Gastrocnemius medialis (tissue), 4 donors: Measurements from ENCODE around the gene COPS9. TPM values are rescaled to one million over a fixed set of nuclear protein-coding genes. Genes with fewer than 3 reads are reported as not detected.

Experiments
- ATAC-seq, 2 donors: fragments of 150-250 bp; one replicate each; pipeline ENCODE4 v1.9.1; 2016
- DNase-seq, 2 donors: peaks; one replicate each; pipeline ENCODE4 v3.0.0-alpha.2; 2019
- H3K27ac ChIP-seq, 4 donors: fragments of 200-600 bp; sonication (generic); 1 replicate in 1 of 4; 2 replicates in 3 of 4; pipeline ENCODE4 v1.5.1; 2016 to 2018; ENCODE audit warnings: mild to moderate bottlenecking in 2 of 4, moderate library complexity in 1 of 4
- H3K27me3 ChIP-seq, 3 donors: fragments of 200-600 bp; sonication (generic) in 2 of 3; 1 replicate in 1 of 3; 2 replicates in 2 of 3; pipeline versions ENCODE4 v1.5.1 to v1.6.0; 2016 to 2019; ENCODE audit warnings: mild to moderate bottlenecking in 1 of 3, moderate library complexity in 1 of 3
- H3K36me3 ChIP-seq, 2 donors: fragments of 200-600 bp; sonication (generic) in 1 of 2; one replicate each; pipeline ENCODE4 v1.5.1; 2017 to 2018
- H3K4me1 ChIP-seq, 2 donors: fragments of 200-600 bp; sonication (generic) in 1 of 2; one replicate each; pipeline ENCODE4 v1.5.1; 2016 to 2017; ENCODE audit warnings: mild to moderate bottlenecking in 2 of 2
- H3K4me3 ChIP-seq, 4 donors: fragments of 200-600 bp; sonication (generic) in 3 of 4; 1 replicate in 1 of 4; 2 replicates in 3 of 4; pipeline ENCODE4 v1.5.1; 2016 to 2019; ENCODE audit warnings: mild to moderate bottlenecking in 2 of 4
- H3K9me3 ChIP-seq, 3 donors: fragments of 200-600 bp; sonication (generic) in 2 of 3; 1 replicate in 1 of 3; 2 replicates in 2 of 3; pipeline ENCODE4 v1.5.1; 2016 to 2019
- POLR2A ChIP-seq, 2 donors: fragments of 450-650 bp; IDR thresholded peaks; one replicate each; pipeline ENCODE4 v1.6.1; 2017; ENCODE audit warnings: antibody characterized with exemption in 2 of 2, mild to moderate bottlenecking in 2 of 2, moderate library complexity in 2 of 2
- in situ Hi-C, 4 donors: fragments of 200-750 bp; cut with MboI; loops; one replicate each; pipeline versions ENCODE4 v1.15.0 to v1.8.0; 2017; ENCODE audit warnings: low sequenced_read_pairs in 4 of 4
- intact Hi-C: fragments of 100-400 bp; cut with DNase I; formaldehyde crosslinking; loops from one replicate; pipeline ENCODE4 v1.15.1; 2023; ENCODE audit warnings: low total_unique reads
- total RNA-seq, 4 donors: library from RNA; depleted of rRNA; stranded (reverse); fragments of >200 nt; gene quantifications; one replicate each; pipeline versions ENCODE4 v1.1.0 to v1.2.3, GENCODE V29; 2016
- TF ChIP-seq, protein P1 (sequence below), 5 experiments: fragments of 450-650 bp in 3 of 5; fragments of 200-600 bp in 2 of 5; sonication (generic) in 2 of 5; IDR thresholded peaks in 4 of 5; conservative IDR thresholded peaks in 1 of 5; 1 replicate in 4 of 5; 2 replicates in 1 of 5; pipeline ENCODE4 v1.5.1; 2016 to 2019; ENCODE audit warnings: antibody characterized with exemption in 5 of 5, mild to moderate bottlenecking in 3 of 5, moderate library complexity in 3 of 5

The COPS9 gene
- total RNA-seq, 4 donors from 2014 or later, result 163 to 219 (median 193) TPM

DNA sequence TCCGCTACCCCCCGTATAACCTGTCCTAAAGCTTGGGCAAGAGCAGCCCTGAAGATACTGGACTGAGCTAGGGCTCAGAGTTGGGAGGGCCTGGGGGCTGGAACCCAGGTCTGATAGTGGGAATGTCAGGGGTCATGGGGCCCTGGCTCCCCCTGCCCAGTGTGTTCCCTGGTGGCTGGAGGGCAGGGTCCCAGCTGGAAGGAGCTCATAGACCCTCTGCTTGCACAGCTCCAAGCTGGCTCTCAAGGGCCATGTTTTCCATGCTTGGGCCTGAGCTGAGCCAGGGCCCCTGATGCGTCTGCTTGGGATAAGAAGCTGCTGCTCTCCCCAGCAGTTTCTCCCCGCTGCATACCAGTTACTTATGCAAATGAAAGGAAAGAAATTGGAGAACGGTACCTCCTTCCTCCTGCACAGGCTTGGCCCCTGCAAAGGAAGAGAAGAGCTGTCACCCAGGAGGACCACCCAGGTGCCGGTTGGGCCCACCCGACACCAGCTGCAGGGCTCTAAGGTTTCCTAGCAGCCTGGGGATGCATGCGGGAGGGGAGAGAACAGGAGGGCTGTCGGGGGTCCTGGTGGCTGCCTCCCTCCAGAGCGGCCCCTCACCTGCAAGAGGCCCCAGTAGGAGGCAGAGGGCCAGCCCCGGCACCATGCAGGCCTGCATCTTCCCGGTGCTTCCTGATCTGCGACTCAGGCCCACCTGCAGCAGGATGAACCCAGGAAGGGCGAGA, 3.7 kb upstream of the COPS9 start:
- TF ChIP-seq, protein P1, sequence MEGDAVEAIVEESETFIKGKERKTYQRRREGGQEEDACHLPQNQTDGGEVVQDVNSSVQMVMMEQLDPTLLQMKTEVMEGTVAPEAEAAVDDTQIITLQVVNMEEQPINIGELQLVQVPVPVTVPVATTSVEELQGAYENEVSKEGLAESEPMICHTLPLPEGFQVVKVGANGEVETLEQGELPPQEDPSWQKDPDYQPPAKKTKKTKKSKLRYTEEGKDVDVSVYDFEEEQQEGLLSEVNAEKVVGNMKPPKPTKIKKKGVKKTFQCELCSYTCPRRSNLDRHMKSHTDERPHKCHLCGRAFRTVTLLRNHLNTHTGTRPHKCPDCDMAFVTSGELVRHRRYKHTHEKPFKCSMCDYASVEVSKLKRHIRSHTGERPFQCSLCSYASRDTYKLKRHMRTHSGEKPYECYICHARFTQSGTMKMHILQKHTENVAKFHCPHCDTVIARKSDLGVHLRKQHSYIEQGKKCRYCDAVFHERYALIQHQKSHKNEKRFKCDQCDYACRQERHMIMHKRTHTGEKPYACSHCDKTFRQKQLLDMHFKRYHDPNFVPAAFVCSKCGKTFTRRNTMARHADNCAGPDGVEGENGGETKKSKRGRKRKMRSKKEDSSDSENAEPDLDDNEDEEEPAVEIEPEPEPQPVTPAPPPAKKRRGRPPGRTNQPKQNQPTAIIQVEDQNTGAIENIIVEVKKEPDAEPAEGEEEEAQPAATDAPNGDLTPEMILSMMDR (IDR thresholded peaks at IDR 0.05 in 4 of 5, conservative IDR thresholded peaks at IDR 0.05 in 1 of 5), result no peak
- TF ChIP-seq POLR2A (IDR thresholded peaks at IDR 0.05), result no peak
- H3K4me3 ChIP-seq, result no peak overlapping the region
- intact Hi-C loops (loop anchor here (10.0 kb wide), 2 partner anchors 205 to 295 kb away; partner anchors contain the start of gene GPC1), in situ Hi-C loops (loop anchor here (5.0 to 25.0 kb wide), 4 partner anchors 75 to 1103 kb away; partner anchors contain the start of gene OR6B3 (in 1 of the 4))
- H3K27me3 ChIP-seq, result no peaks in the 10 kb centered on the region
- no peak overlapping the region for H3K27ac ChIP-seq
- ATAC-seq (no peak), DNase-seq (peak in 1 of 2 donors; percentile 1)
- no peaks in the 10 kb centered on the region for H3K9me3 ChIP-seq
- peaks cover 13 to 22% of the 10 kb centered on the region in 2 donors for H3K4me1 ChIP-seq
- H3K36me3 ChIP-seq, result no peaks in the 10 kb centered on the region

DNA sequence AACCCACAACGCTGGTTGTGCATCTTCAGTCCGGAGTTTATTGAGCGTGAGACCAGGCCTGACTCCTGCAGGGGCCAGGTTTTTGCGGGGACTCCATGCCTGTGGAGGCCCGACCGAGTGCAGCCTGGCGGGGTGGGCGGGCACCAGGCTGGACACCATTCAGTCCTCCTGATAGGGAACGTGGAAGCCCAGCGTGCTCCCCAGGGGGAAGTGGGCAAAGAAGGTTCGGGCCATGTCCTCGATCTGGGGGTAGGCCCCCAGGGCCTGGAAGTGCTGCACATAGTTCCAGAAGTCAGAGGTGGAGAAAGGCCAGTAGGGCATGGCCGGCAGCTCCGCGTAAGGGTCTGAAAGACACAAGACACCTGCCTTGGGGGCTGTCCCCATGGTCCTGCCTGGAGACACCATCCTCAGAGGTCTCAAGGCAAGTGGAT, 2.9 kb upstream of the COPS9 start:
- Histone ChIP-seq H3K4me3 (no peak overlapping the region), H3K4me1 (peaks cover 19 to 28% of the 10 kb centered on the region in 2 donors), H3K27me3 (no peaks in the 10 kb centered on the region), H3K27ac (no peak overlapping the region), H3K36me3 (no peaks in the 10 kb centered on the region), H3K9me3 (no peaks in the 10 kb centered on the region)
- no peak for ATAC-seq
- intact Hi-C loops (loop anchor here (10.0 kb wide), 1 partner anchor 296 kb away; the partner anchor contains the start of gene GPC1), in situ Hi-C loops (loop anchor here in 1 of 4 donors (25.0 kb wide), 1 partner anchor 1102 kb away; no protein-coding TSS in a partner anchor)
- no peak for TF ChIP-seq POLR2A (IDR thresholded peaks at IDR 0.05)
- TF ChIP-seq, protein P1 (IDR thresholded peaks at IDR 0.05 in 4 of 5, conservative IDR thresholded peaks at IDR 0.05 in 1 of 5), result no peak
- peak in 1 of 2 donors; percentile 6 for DNase-seq

DNA sequence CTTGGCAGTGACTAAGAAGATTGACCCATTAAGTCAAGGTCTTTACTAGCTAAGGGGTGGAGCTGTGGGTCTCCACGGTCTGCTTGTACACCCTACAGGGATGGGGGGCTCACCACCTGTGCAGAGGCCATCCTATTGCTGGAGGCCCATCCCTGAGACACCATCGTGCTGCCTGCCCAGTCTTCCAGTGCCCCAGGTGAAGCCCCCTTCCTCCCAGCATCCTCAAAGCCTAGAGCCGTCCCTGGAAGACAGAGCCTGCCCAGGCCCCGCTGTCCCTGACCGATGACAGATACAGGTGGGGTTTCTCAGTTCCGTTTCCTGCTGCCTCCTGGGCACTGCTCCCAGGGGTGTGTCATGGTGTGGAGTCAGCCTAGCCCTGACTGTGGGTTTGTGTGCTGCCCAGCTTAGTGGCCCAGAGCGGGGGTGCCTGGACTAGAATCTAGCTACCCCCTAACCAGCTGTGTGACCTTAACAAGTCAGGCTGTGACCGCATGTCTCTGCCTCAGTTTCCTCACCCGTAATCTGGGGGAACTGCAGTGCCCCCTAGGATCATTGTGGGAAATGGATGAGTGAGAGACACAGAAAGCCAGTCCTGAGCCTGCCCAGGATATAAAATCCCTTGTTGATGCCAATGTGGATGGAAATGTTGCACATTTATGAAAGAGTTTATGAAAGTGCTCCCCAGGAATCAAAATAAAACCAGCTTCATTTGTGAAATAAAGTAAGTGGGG, 2.3 kb upstream of the COPS9 start:
- no peak overlapping the region for H3K27ac ChIP-seq
- peaks cover 20 to 23% of the 10 kb centered on the region in 2 donors for H3K4me1 ChIP-seq
- H3K9me3 ChIP-seq, result no peaks in the 10 kb centered on the region
- DNase-seq (peak in 1 of 2 donors; percentile 11), ATAC-seq (no peak)
- intact Hi-C loops, result loop anchor here (10.0 kb wide), 1 partner anchor 296 kb away; the partner anchor contains the start of gene GPC1
- no peak for TF ChIP-seq POLR2A (IDR thresholded peaks at IDR 0.05)
- TF ChIP-seq, protein P1 (IDR thresholded peaks at IDR 0.05 in 4 of 5, conservative IDR thresholded peaks at IDR 0.05 in 1 of 5), result no peak
- no peaks in the 10 kb centered on the region for H3K27me3 ChIP-seq
- in situ Hi-C loops, result loop anchor here in 1 of 4 donors (25.0 kb wide), 1 partner anchor 1101 kb away; no protein-coding TSS in a partner anchor
- H3K4me3 ChIP-seq, result no peak overlapping the region
- H3K36me3 ChIP-seq, result peaks cover 0 to 3% of the 10 kb centered on the region in 2 donors

DNA sequence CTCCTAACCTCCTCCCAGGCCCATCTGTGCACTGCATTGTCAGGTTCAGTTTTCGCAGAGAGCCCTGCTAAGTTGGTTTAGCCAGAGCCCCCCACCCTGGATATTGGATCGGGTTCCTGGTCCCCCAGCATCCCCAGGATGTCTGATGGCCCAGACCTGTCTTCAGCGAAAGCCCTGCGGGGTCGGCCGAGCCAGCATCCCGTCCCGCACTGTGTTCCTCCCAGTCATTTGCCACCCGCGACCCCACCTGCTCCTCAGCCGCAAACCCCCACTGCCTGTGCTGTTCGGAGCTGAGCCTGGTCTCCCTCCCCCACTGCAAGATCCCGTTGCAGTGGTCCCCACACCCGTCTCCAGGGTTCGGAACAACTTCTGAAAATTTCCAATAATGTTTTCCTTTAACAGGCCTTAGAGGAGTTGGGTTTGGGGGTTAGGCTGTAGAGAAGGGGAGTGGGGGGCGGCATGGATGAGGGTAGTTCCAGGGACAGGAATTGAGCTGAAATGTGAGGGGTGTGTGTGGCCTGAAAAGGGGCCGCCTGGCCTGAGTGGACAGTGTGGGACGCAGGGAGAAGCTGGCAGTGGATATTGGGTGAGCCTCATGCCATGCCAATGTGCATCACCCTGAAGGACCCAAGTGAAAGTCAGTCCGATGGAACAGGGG, 1.6 kb upstream of the COPS9 start:
- Histone ChIP-seq H3K36me3 (peaks cover 0 to 8% of the 10 kb centered on the region in 2 donors), H3K27ac (no peak overlapping the region), H3K4me1 (peaks cover 23 to 26% of the 10 kb centered on the region in 2 donors), H3K4me3 (no peak overlapping the region), H3K9me3 (no peaks in the 10 kb centered on the region), H3K27me3 (no peaks in the 10 kb centered on the region)
- TF ChIP-seq, protein P1 (IDR thresholded peaks at IDR 0.05 in 4 of 5, conservative IDR thresholded peaks at IDR 0.05 in 1 of 5), result no peak
- TF ChIP-seq POLR2A (IDR thresholded peaks at IDR 0.05), result no peak
- intact Hi-C loops, result loop anchor here (10.0 kb wide), 1 partner anchor 297 kb away; the partner anchor contains the start of gene GPC1
- in situ Hi-C loops, result loop anchor here in 1 of 4 donors (25.0 kb wide), 1 partner anchor 1100 kb away; no protein-coding TSS in a partner anchor
- no peak for ATAC-seq
- peak in 1 of 2 donors; percentile 9 for DNase-seq
